ENCODE data around the gene DCUN1D2.
"Not testable (repeated sequence)": the region's sequence is repeated elsewhere in the genome, so short reads cannot be mapped to it uniquely, and the experiment has no call there.

DCUN1D2 gene

GRCh38 chr13:113464476-113464875, 26.0 kb downstream of the DCUN1D2 start:
- no peak for DNase-seq (ENCODE audit: low read depth)

GRCh38 chr13:113461022-113461751, 29.3 kb downstream of the DCUN1D2 start:
- no peak for DNase-seq (ENCODE audit: low read depth)

GRCh38 chr13:113460599-113460998, 29.9 kb downstream of the DCUN1D2 start:
- no peak for DNase-seq (ENCODE audit: low read depth)

- DNase-seq (ENCODE audit: low read depth) = no peak
These were observed 30.4 kb downstream of the DCUN1D2 start for GRCh38 chr13:113460064-113460555.

- DNase-seq (ENCODE audit: low read depth) = no peak
These were observed 32.1 kb downstream of the DCUN1D2 start for GRCh38 chr13:113458253-113459065.

- no peak for DNase-seq (ENCODE audit: low read depth)
These were observed 33.0 kb downstream of the DCUN1D2 start for GRCh38 chr13:113457510-113457909.

- DNase-seq (ENCODE audit: low read depth) = no peak
These were observed 34.3 kb downstream of the DCUN1D2 start for GRCh38 chr13:113456116-113456702.

GRCh38 chr13:113455384-113455783, 35.1 kb downstream of the DCUN1D2 start:
- no peak for DNase-seq (ENCODE audit: low read depth)

GRCh38 chr13:113454936-113455335, 35.6 kb downstream of the DCUN1D2 start:
- no peak for DNase-seq (ENCODE audit: low read depth)

- DNase-seq (ENCODE audit: low read depth) = no peak
These were observed 37.3 kb downstream of the DCUN1D2 start, which contains the start of gene ADPRHL1 for GRCh38 chr13:113452942-113453901. TSS of gene ADPRHL1 (minus strand) at chr13:113453488. CDS start at chr13:113453437, 51 bp downstream.

- no peak for DNase-seq (ENCODE audit: low read depth)
These were observed 38.0 kb downstream of the DCUN1D2 start for GRCh38 chr13:113452466-113452865.

GRCh38 chr13:113451951-113452421, 38.5 kb downstream of the DCUN1D2 start:
- DNase-seq (ENCODE audit: low read depth) = no peak

- DNase-seq (ENCODE audit: low read depth) = not testable (repeated sequence)
These were observed 39.5 kb downstream of the DCUN1D2 start for GRCh38 chr13:113450861-113451620.

- not testable (repeated sequence) for DNase-seq (ENCODE audit: low read depth)
These were observed 40.2 kb downstream of the DCUN1D2 start for GRCh38 chr13:113450348-113450744.

- no peak for DNase-seq (ENCODE audit: low read depth)
These were observed 40.7 kb downstream of the DCUN1D2 start for GRCh38 chr13:113449693-113450347.

- no peak for DNase-seq (ENCODE audit: low read depth)
These were observed 41.4 kb downstream of the DCUN1D2 start for GRCh38 chr13:113448885-113449692.

- no peak for DNase-seq (ENCODE audit: low read depth)
These were observed 42.0 kb downstream of the DCUN1D2 start for GRCh38 chr13:113448545-113448884.

GRCh38 chr13:113447596-113447995, 42.9 kb downstream of the DCUN1D2 start:
- no peak for DNase-seq (ENCODE audit: low read depth)

- no peak for DNase-seq (ENCODE audit: low read depth)
These were observed 44.0 kb downstream of the DCUN1D2 start for GRCh38 chr13:113446488-113446854.

Measured in fibroblast of the conjunctiva (primary cell).